Transverse colon (tissue), 4 donors: Measurements from ENCODE around the gene PDGFC. TPM values are rescaled to one million over a fixed set of nuclear protein-coding genes. Genes with fewer than 3 reads are reported as not detected.

ENCODE experiments used
- DNase-seq: peaks from one replicate; pipeline ENCODE4 v3.0.0-alpha.2; 2019
- H3K27ac ChIP-seq, 4 donors: fragments of 200-600 bp; sonication (generic); 2 replicates each; pipeline ENCODE4 v1.5.1; 2016 to 2018; ENCODE audit warnings: inconsistent platforms in 4 of 4
- H3K27me3 ChIP-seq: fragments of 200-600 bp; sonication (generic); 2 replicates; pipeline ENCODE4 v1.5.1; 2017; ENCODE audit warnings: inconsistent platforms
- H3K36me3 ChIP-seq, 4 donors: fragments of 200-600 bp; sonication (generic); 2 replicates each; pipeline ENCODE4 v1.5.1; 2017 to 2019; ENCODE audit warnings: inconsistent platforms in 4 of 4
- H3K4me1 ChIP-seq, 4 donors: fragments of 200-600 bp; sonication (generic); 2 replicates each; pipeline ENCODE4 v1.5.1; 2017 to 2020; ENCODE audit warnings: inconsistent platforms in 4 of 4
- H3K4me3 ChIP-seq, 4 donors: fragments of 200-600 bp; sonication (generic); 1 replicate in 1 of 4; 2 replicates in 3 of 4; pipeline versions ENCODE4 v1.5.1 to v1.6.1; 2017 to 2019; ENCODE audit warnings: inconsistent platforms in 4 of 4
- H3K9me3 ChIP-seq, 2 donors: fragments of 200-600 bp; sonication (generic); 2 replicates each; pipeline ENCODE4 v1.5.1; 2017 to 2019; ENCODE audit warnings: inconsistent platforms in 2 of 2
- CTCF ChIP-seq, 5 experiments: fragments of 200-600 bp in 3 of 5; fragments of 450-650 bp in 2 of 5; sonication (generic) in 3 of 5; IDR thresholded peaks; 1 replicate in 2 of 5; 2 replicates in 3 of 5; pipeline ENCODE4 v1.5.1; 2016 to 2017; ENCODE audit warnings: antibody characterized with exemption in 5 of 5, inconsistent platforms in 3 of 5, mild to moderate bottlenecking in 2 of 5, moderate library complexity in 1 of 5
- EP300 ChIP-seq: sonication (generic); formaldehyde crosslinking; IDR thresholded peaks from one replicate; pipeline ENCODE4 v1.6.1; 2017; ENCODE audit warnings: antibody characterized with exemption, low read depth
- POLR2A ChIP-seq: fragments of 450-650 bp; IDR thresholded peaks from one replicate; pipeline ENCODE4 v1.6.1; 2016; ENCODE audit warnings: antibody characterized with exemption, mild to moderate bottlenecking, moderate library complexity
- POLR2AphosphoS5 ChIP-seq, 3 donors: sonication (generic); formaldehyde crosslinking; IDR thresholded peaks; one replicate each; pipeline ENCODE4 v1.6.1; 2016; ENCODE audit warnings: antibody characterized with exemption in 3 of 3
- WGBS, 2 donors: methylation state at CpG; one replicate each; pipeline ENCODE4 v1.1.5; 2018; ENCODE audit warnings: low coverage in 1 of 2; 5-methylcytosine and 5-hydroxymethylcytosine counted together
- in situ Hi-C, 4 donors: fragments of 200-750 bp; cut with MboI; loops; one replicate each; pipeline versions ENCODE4 v1.15.0 to v1.15.1; 2017; ENCODE audit warnings: low sequenced_read_pairs in 3 of 4, low pct_ligation_motif_present in 1 of 4, low pct_unique_long_range_greater_than_20kb in 1 of 4
- intact Hi-C: fragments of 100-400 bp; cut with DNase I; formaldehyde crosslinking; loops from one replicate; pipeline ENCODE4 v1.15.1; 2023; ENCODE audit warnings: low total_unique reads
- total RNA-seq, 4 donors: library from RNA; depleted of rRNA; stranded (reverse); fragments of >200 nt; gene quantifications; one replicate each; pipeline ENCODE4 v1.1.0, GENCODE V29; 2016

The PDGFC gene
- total RNA-seq, 4 donors from 2014 or later, result 0.40 to 20.6 (median 7.5) TPM

GRCh38 chr4:156941940-156942548, 29.6 kb downstream of the PDGFC start:
- peak; percentile 33 for DNase-seq
- no peaks in the 10 kb centered on the region for H3K9me3 ChIP-seq
- in situ Hi-C loops, result no loop called here
- H3K36me3 ChIP-seq, result no peaks in the 10 kb centered on the region
- H3K27me3 ChIP-seq, result no peaks in the 10 kb centered on the region
- peak overlapping the region; percentile 47 to 80 (median 66) for H3K27ac ChIP-seq
- intact Hi-C loops, result no loop called here
- TF ChIP-seq POLR2AphosphoS5 (IDR thresholded peaks at IDR 0.05), result peak; percentile 37 to 70 (median 60)
- peak; percentile 33 for TF ChIP-seq EP300
- TF ChIP-seq CTCF (IDR thresholded peaks at IDR 0.05), result no peak
- no peak for TF ChIP-seq POLR2A
- peaks cover 0 to 10% (median 8%) of the 10 kb centered on the region in 4 donors for H3K4me1 ChIP-seq
- no peak overlapping the region for H3K4me3 ChIP-seq
- 21 to 34% methylated on average over 7 of the region's 7 CpGs for WGBS, 2 donors

- H3K9me3 ChIP-seq, result no peaks in the 10 kb centered on the region
- in situ Hi-C loops (no loop called here), intact Hi-C loops (no loop called here)
- WGBS, 2 donors, result 65 to 69% methylated on average over 2 of the region's 2 CpGs
- H3K27ac ChIP-seq, result no peak overlapping the region
- H3K36me3 ChIP-seq, result no peaks in the 10 kb centered on the region
- H3K27me3 ChIP-seq, result no peaks in the 10 kb centered on the region
- peaks cover 0 to 9% (median 1%) of the 10 kb centered on the region in 4 donors for H3K4me1 ChIP-seq
- no peak for TF ChIP-seq EP300
- no peak for TF ChIP-seq POLR2A
- no peak for TF ChIP-seq POLR2AphosphoS5 (IDR thresholded peaks at IDR 0.05)
- no peak for TF ChIP-seq CTCF (IDR thresholded peaks at IDR 0.05)
- no peak for DNase-seq
- no peak overlapping the region for H3K4me3 ChIP-seq
Observed at GRCh38 chr4:156939801-156940200, 31.8 kb downstream of the PDGFC start.

- no peaks in the 10 kb centered on the region for H3K36me3 ChIP-seq
- no peak for DNase-seq
- no peak overlapping the region for H3K4me3 ChIP-seq
- in situ Hi-C loops, result no loop called here
- H3K4me1 ChIP-seq, result peaks cover 0 to 9% (median 1%) of the 10 kb centered on the region in 4 donors
- WGBS, 2 donors, result 72 to 81% methylated on average over 3 of the region's 3 CpGs
- TF ChIP-seq POLR2A, result no peak
- TF ChIP-seq CTCF (IDR thresholded peaks at IDR 0.05), result no peak
- no peak overlapping the region for H3K27ac ChIP-seq
- H3K27me3 ChIP-seq, result no peaks in the 10 kb centered on the region
- intact Hi-C loops, result no loop called here
- no peaks in the 10 kb centered on the region for H3K9me3 ChIP-seq
Observed at GRCh38 chr4:156939139-156939538, 32.5 kb downstream of the PDGFC start.

- WGBS, 2 donors, result 68% methylated on average over 2 of the region's 2 CpGs
Observed at GRCh38 chr4:156934259-156934635, 37.4 kb downstream of the PDGFC start.

More at GRCh38 chr4:156934259-156934635, 37.4 kb downstream of the PDGFC start:
- Histone ChIP-seq H3K4me1 (peaks cover 0 to 11% (median 3%) of the 10 kb centered on the region in 4 donors), H3K36me3 (no peaks in the 10 kb centered on the region), H3K4me3 (no peak overlapping the region), H3K27me3 (no peaks in the 10 kb centered on the region), H3K27ac (no peak overlapping the region), H3K9me3 (no peaks in the 10 kb centered on the region)
- no peak for TF ChIP-seq EP300
- in situ Hi-C loops, result no loop called here
- DNase-seq, result no peak
- intact Hi-C loops, result no loop called here
